Right lobe of liver (tissue), 4 donors: ENCODE results near the gene MACF1.

Experiments used
- POLR2A ChIP-seq: fragments of 450-650 bp; IDR thresholded peaks from one replicate; pipeline ENCODE4 v1.6.1; 2017; ENCODE audit warnings: antibody characterized with exemption, mild to moderate bottlenecking
- TF ChIP-seq, protein P1 (sequence below), 4 donors: fragments of 200-600 bp in 3 of 4; fragments of 450-650 bp in 1 of 4; IDR thresholded peaks; one replicate each; pipeline versions ENCODE4 v1.5.1 to v1.8.0; 2016 to 2022; ENCODE audit warnings: antibody characterized with exemption in 4 of 4, mild to moderate bottlenecking in 2 of 4
- donor health status: DM: no; HTN: no; CAD: no.
- donor health status: DM: no; HTN: no; CAD: no.
- donor health status: DM: no; HTN: yes; CAD: no.

- TF ChIP-seq, protein P1, sequence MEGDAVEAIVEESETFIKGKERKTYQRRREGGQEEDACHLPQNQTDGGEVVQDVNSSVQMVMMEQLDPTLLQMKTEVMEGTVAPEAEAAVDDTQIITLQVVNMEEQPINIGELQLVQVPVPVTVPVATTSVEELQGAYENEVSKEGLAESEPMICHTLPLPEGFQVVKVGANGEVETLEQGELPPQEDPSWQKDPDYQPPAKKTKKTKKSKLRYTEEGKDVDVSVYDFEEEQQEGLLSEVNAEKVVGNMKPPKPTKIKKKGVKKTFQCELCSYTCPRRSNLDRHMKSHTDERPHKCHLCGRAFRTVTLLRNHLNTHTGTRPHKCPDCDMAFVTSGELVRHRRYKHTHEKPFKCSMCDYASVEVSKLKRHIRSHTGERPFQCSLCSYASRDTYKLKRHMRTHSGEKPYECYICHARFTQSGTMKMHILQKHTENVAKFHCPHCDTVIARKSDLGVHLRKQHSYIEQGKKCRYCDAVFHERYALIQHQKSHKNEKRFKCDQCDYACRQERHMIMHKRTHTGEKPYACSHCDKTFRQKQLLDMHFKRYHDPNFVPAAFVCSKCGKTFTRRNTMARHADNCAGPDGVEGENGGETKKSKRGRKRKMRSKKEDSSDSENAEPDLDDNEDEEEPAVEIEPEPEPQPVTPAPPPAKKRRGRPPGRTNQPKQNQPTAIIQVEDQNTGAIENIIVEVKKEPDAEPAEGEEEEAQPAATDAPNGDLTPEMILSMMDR (IDR thresholded peaks at IDR 0.05), result no peak
- TF ChIP-seq POLR2A, result no peak
Measured at GRCh38 chr1:39413902-39414528, 209.5 kb downstream of the MACF1 start.
